B cell (primary cell): Measurements from ENCODE around the gene CTNND1. TPM values are rescaled to one million over a fixed set of nuclear protein-coding genes. Genes with fewer than 3 reads are reported as not detected.
"Not testable (repeated sequence)": the region's sequence is repeated elsewhere in the genome, so short reads cannot be mapped to it uniquely, and the experiment has no call there.

Source experiments
- ATAC-seq: fragments of 200-7000 bp; cut with Tn5 transposase; one replicate; pipeline ENCODE4 v1.10.0; 2021; ENCODE audit warnings: low read depth, mild to moderate bottlenecking, moderate number of reproducible peaks, moderate library complexity
- CTCF ChIA-PET: fragments of 350-600 bp; sonication (Branson Sonifier 250); formaldehyde crosslinking; loops from one replicate; lab custom pipeline; 2021; ENCODE audit warnings: antibody characterized with exemption, inconsistent platforms; lab: Charles Lee
- POLR2A ChIA-PET: fragments of 350-600 bp; sonication (Branson Sonifier 250); formaldehyde crosslinking; loops from one replicate; lab custom pipeline; 2021; ENCODE audit warnings: antibody characterized with exemption; lab: Charles Lee
- DNase-seq: peaks from one replicate; pipeline ENCODE4 v3.0.0; 2013
- H2AFZ ChIP-seq: 2 replicates; pipeline ENCODE4 v1.6.1; 2012; ENCODE audit warnings: mild to moderate bottlenecking, low read depth, low read length; ENCODE audit not compliant: insufficient read depth, poor library complexity, severe bottlenecking
- H3K27ac ChIP-seq, 2 donors: 1 replicate in 1 of 2; 2 replicates in 1 of 2; pipeline ENCODE4 v1.5.1; 2012 to 2013; ENCODE audit warnings: low read length in 2 of 2, mild to moderate bottlenecking in 2 of 2, moderate library complexity in 1 of 2
- H3K27me3 ChIP-seq, 4 experiments: fragments of 200-600 bp in 1 of 4; sonication (generic) in 1 of 4; replicated peaks in 1 of 4; 1 replicate in 2 of 4; 2 replicates in 2 of 4; pipeline versions ENCODE4 v1.6.1 to v1.7.0; 2013 to 2016; ENCODE audit warnings: low read length in 3 of 4, mild to moderate bottlenecking in 2 of 4, mixed read lengths in 1 of 4, moderate library complexity in 1 of 4; ENCODE audit not compliant: insufficient read depth in 4 of 4, control insufficient read depth in 3 of 4; ENCODE audit errors: control extremely low read depth in 1 of 4
- H3K36me3 ChIP-seq, 2 experiments: replicated peaks in 1 of 2; 1 replicate in 1 of 2; 2 replicates in 1 of 2; pipeline versions ENCODE4 v1.6.1 to v1.7.1; 2013; ENCODE audit warnings: low read length in 1 of 2; ENCODE audit not compliant: insufficient read depth in 2 of 2, control insufficient read depth in 1 of 2; ENCODE audit errors: control extremely low read depth in 1 of 2, extremely low read depth in 1 of 2
- H3K4me1 ChIP-seq, 2 donors: fragments of 200-600 bp in 1 of 2; sonication (generic) in 1 of 2; 1 replicate in 1 of 2; 2 replicates in 1 of 2; pipeline versions ENCODE4 v1.5.1 to v1.6.1; 2013 to 2017; ENCODE audit warnings: low read length in 2 of 2; ENCODE audit not compliant: control insufficient read depth in 2 of 2, insufficient read depth in 2 of 2
- H3K4me2 ChIP-seq: replicated peaks from 2 replicates; pipeline ENCODE3; 2012; ENCODE audit warnings: mild to moderate bottlenecking, low read depth, low read length; ENCODE audit not compliant: poor library complexity, severe bottlenecking
- H3K4me3 ChIP-seq, 5 experiments: fragments of 200-600 bp in 1 of 5; sonication (generic) in 1 of 5; 1 replicate in 3 of 5; 2 replicates in 2 of 5; pipeline versions ENCODE4 v1.5.1 to v1.7.0; 2011 to 2016; ENCODE audit warnings: low read length in 4 of 5, mild to moderate bottlenecking in 4 of 5, low read depth in 2 of 5, control low read depth in 1 of 5, moderate library complexity in 1 of 5; ENCODE audit not compliant: insufficient read depth in 1 of 5; ENCODE audit errors: control extremely low read depth in 1 of 5, extremely low read depth in 1 of 5
- H3K79me2 ChIP-seq: fragments of 200-600 bp; sonication (generic); one replicate; pipeline ENCODE4 v1.6.0; 2016; ENCODE audit warnings: low read length; ENCODE audit not compliant: control insufficient read depth, insufficient read depth
- H3K9ac ChIP-seq: fragments of 200-600 bp; sonication (generic); 2 replicates; pipeline ENCODE4 v1.6.1; 2017; ENCODE audit warnings: mild to moderate bottlenecking, low read length, moderate library complexity
- H3K9me3 ChIP-seq, 3 donors: one replicate each; pipeline versions ENCODE4 v1.6.1 to v1.7.1; 2013; ENCODE audit warnings: low read length in 2 of 3; ENCODE audit not compliant: control insufficient read depth in 2 of 3, insufficient read depth in 1 of 3; ENCODE audit errors: control extremely low read depth in 1 of 3
- H4K20me1 ChIP-seq: 2 replicates; pipeline ENCODE4 v1.6.0; 2012; ENCODE audit warnings: mild to moderate bottlenecking, low read length; ENCODE audit not compliant: insufficient read depth, control insufficient read depth, poor library complexity, severe bottlenecking
- H3K27ac Mint-ChIP-seq: one replicate; pipeline ENCODE4 v1.8.0; 2021; ENCODE audit warnings: mixed read lengths
- H3K27me3 Mint-ChIP-seq: one replicate; pipeline ENCODE4 v1.8.0; 2021; ENCODE audit warnings: mixed read lengths
- H3K4me1 Mint-ChIP-seq: one replicate; pipeline ENCODE4 v1.8.0; 2021; ENCODE audit warnings: mixed read lengths
- H3K4me3 Mint-ChIP-seq: one replicate; pipeline ENCODE4 v1.8.0; 2021; ENCODE audit warnings: mixed read lengths
- H3K9me3 Mint-ChIP-seq: one replicate; pipeline ENCODE4 v1.8.0; 2022; ENCODE audit warnings: mixed read lengths; ENCODE audit not compliant: insufficient read depth
- CTCF ChIP-seq: fragments of 200-600 bp; IDR thresholded peaks from one replicate; pipeline ENCODE4 v1.8.0; 2022; ENCODE audit warnings: antibody characterized with exemption, mild to moderate bottlenecking
- EZH2 ChIP-seq: IDR thresholded peaks from 2 replicates; pipeline ENCODE4 v1.6.1; 2012; ENCODE audit warnings: borderline replicate concordance, low read depth, mild to moderate bottlenecking, moderate library complexity, low read length; ENCODE audit not compliant: insufficient read depth, poor library complexity, severe bottlenecking
- WGBS: methylation state at CpG from one replicate; pipeline ENCODE4 v1.1.5; 2013; ENCODE audit warnings: missing lambda C conversion rate; ENCODE audit not compliant: insufficient coverage; 5-methylcytosine and 5-hydroxymethylcytosine counted together
- intact Hi-C: fragments of 100-400 bp; cut with micrococcal nuclease; formaldehyde crosslinking; loops from one replicate; pipeline ENCODE4 v1.10.0; 2022
- polyA plus RNA-seq: library from polyadenylated mRNA; depleted of rRNA; stranded (reverse); fragments of >200 nt; gene quantifications from 2 replicates; pipeline ENCODE4 v1.2.3, GENCODE V29; 2012
- total RNA-seq, 2 donors: library from RNA; stranded (reverse); fragments of 120-200 nt in 1 of 2; gene quantifications; 1 replicate in 1 of 2; 2 replicates in 1 of 2; pipeline versions ENCODE4 v1.2.3 to v1.2.4, GENCODE V29; 2013 to 2022

CTNND1 gene
- total and polyA plus RNA-seq, 2 donors (not counting 1 experiment from before 2014, with no cell fraction given): 12.1 to 54.4 TPM

- peaks cover 0 to 4% of the 10 kb centered on the region in 2 experiments for H3K36me3 ChIP-seq
- Mint-ChIP-seq H3K4me3 (peak overlapping the region; percentile 99), H3K27ac (peak overlapping the region; percentile 1), H3K4me1 (peaks cover 42% of the 10 kb centered on the region), H3K27me3 (no peaks in the 10 kb centered on the region), H3K9me3 (no peaks in the 10 kb centered on the region)
- no peak overlapping the region for H2AFZ ChIP-seq
- H3K4me2 ChIP-seq: peak overlapping the region; percentile 80
- H3K79me2 ChIP-seq: peaks cover 67% of the 10 kb centered on the region
- intact Hi-C loops: loop anchor here (2.0 kb wide), 1 partner anchor 379 kb away; the partner anchor contains the start of gene SSRP1
- peak overlapping the region; percentile 98 for H3K9ac ChIP-seq
- no peaks in the 10 kb centered on the region for H3K27me3 ChIP-seq
- CTCF ChIA-PET: interaction anchor here (5.0 kb wide), 1 partner anchor 86 kb away, joined by 43 read pairs; no protein-coding TSS in a partner anchor
- ATAC-seq (no peak), DNase-seq (no peak)
- no peak overlapping the region for H3K27ac ChIP-seq
- POLR2A ChIA-PET: interaction anchor here (2.6 kb wide), 1 partner anchor 28 kb away, joined by 12 read pairs; the partner anchor contains the start of gene SELENOH
- TF ChIP-seq CTCF (no peak), EZH2 (no peak)
- peaks cover 21% of the 10 kb centered on the region for H4K20me1 ChIP-seq
- H3K9me3 ChIP-seq: no peaks in the 10 kb centered on the region
- peaks cover 21 to 28% of the 10 kb centered on the region in 2 donors for H3K4me1 ChIP-seq
- H3K4me3 ChIP-seq: peak overlapping the region in 1 of 5 experiments; percentile 100
- WGBS: no CpG with 5 or more reads among the region's 2 CpGs
Measured at GRCh38 chr11:57713835-57714234, 47.8 kb upstream of the CTNND1 start.

- Histone ChIP-seq H4K20me1 (peaks cover 15% of the 10 kb centered on the region), H3K79me2 (peaks cover 63% of the 10 kb centered on the region), H3K4me1 (peaks cover 13 to 19% of the 10 kb centered on the region in 2 donors), H3K36me3 (peaks cover 0 to 13% of the 10 kb centered on the region in 2 experiments)
- intact Hi-C loops, H3K9ac ChIP-seq, DNase-seq, H3K4me3 ChIP-seq, H3K9me3 ChIP-seq, H3K4me3 Mint-ChIP-seq, H3K27ac Mint-ChIP-seq, CTCF ChIA-PET, ATAC-seq, H3K4me2 ChIP-seq, POLR2A ChIA-PET, H2AFZ ChIP-seq, H3K27me3 ChIP-seq, H3K27ac ChIP-seq, H3K27me3 Mint-ChIP-seq, H3K9me3 Mint-ChIP-seq: not testable (repeated sequence)
- peaks cover 31% of the 10 kb centered on the region for H3K4me1 Mint-ChIP-seq
- WGBS: no CpG with 5 or more reads among the region's 34 CpGs
Measured at GRCh38 chr11:57716726-57717125, 44.9 kb upstream of the CTNND1 start.
